ENCODE measurements around the gene AFDN. TPM values are rescaled to one million over a fixed set of nuclear protein-coding genes. Genes with fewer than 3 reads are reported as not detected.

AFDN gene
- total RNA-seq, 1 donor from 2014 or later: 162 TPM

GRCh38 chr6:167850782-167851181 is 24.1 kb downstream of the AFDN start:
- Histone ChIP-seq H3K4me1 (peaks cover 5% of the 10 kb centered on the region), H3K4me3 (no peak overlapping the region), H3K9me3 (no peaks in the 10 kb centered on the region), H3K27ac (no peak overlapping the region), H3K27me3 (no peaks in the 10 kb centered on the region), H3K36me3 (no peaks in the 10 kb centered on the region)
- intact Hi-C loops (cut with DNase I): no loop called here
- TF ChIP-seq CTCF (IDR thresholded peaks at IDR 0.05) (no peak), POLR2A (IDR thresholded peaks at IDR 0.05) (no peak), POLR2AphosphoS5 (IDR thresholded peaks at IDR 0.05; ENCODE audit: insufficient read depth in 1 of 2, low read depth in 1 of 2) (no peak)
- no peak for DNase-seq (ENCODE audit: extremely low spot score in 2 of 2)

- Histone ChIP-seq H3K4me3 (no peak overlapping the region), H3K27ac (no peak overlapping the region), H3K4me1 (peaks cover 12% of the 10 kb centered on the region), H3K36me3 (no peaks in the 10 kb centered on the region), H3K9me3 (no peaks in the 10 kb centered on the region), H3K27me3 (no peaks in the 10 kb centered on the region)
- no peak for DNase-seq (ENCODE audit: extremely low spot score in 2 of 2)
- TF ChIP-seq CTCF (IDR thresholded peaks at IDR 0.05) (no peak), POLR2AphosphoS5 (IDR thresholded peaks at IDR 0.05; ENCODE audit: insufficient read depth in 1 of 2, low read depth in 1 of 2) (no peak), POLR2A (IDR thresholded peaks at IDR 0.05) (no peak)
- intact Hi-C loops (cut with DNase I): no loop called here
Measured at GRCh38 chr6:167851370-167851952, 24.8 kb downstream of the AFDN start.

- Histone ChIP-seq H3K27me3 (no peaks in the 10 kb centered on the region), H3K36me3 (no peaks in the 10 kb centered on the region), H3K9me3 (no peaks in the 10 kb centered on the region), H3K4me3 (no peak overlapping the region), H3K4me1 (peaks cover 41% of the 10 kb centered on the region), H3K27ac (no peak overlapping the region)
- TF ChIP-seq CTCF (IDR thresholded peaks at IDR 0.05) (no peak), POLR2AphosphoS5 (IDR thresholded peaks at IDR 0.05; ENCODE audit: insufficient read depth in 1 of 2, low read depth in 1 of 2) (peak in 1 of 2 donors; percentile 26)
- DNase-seq (ENCODE audit: extremely low spot score in 2 of 2): no peak
- intact Hi-C loops (cut with DNase I): no loop called here
Measured at GRCh38 chr6:167855825-167856425, 29.2 kb downstream of the AFDN start.

GRCh38 chr6:167856474-167856873 is 29.8 kb downstream of the AFDN start:
- peaks cover 42% of the 10 kb centered on the region for H3K4me1 ChIP-seq
- no peak overlapping the region for H3K4me3 ChIP-seq
- H3K27me3 ChIP-seq: no peaks in the 10 kb centered on the region
- H3K36me3 ChIP-seq: no peaks in the 10 kb centered on the region
- DNase-seq (ENCODE audit: extremely low spot score in 2 of 2): no peak
- H3K27ac ChIP-seq: no peak overlapping the region
- H3K9me3 ChIP-seq: no peaks in the 10 kb centered on the region
- intact Hi-C loops (cut with DNase I): no loop called here
- no peak for TF ChIP-seq POLR2A (IDR thresholded peaks at IDR 0.05)
- TF ChIP-seq CTCF (IDR thresholded peaks at IDR 0.05): no peak
- no peak for TF ChIP-seq POLR2AphosphoS5 (IDR thresholded peaks at IDR 0.05; ENCODE audit: insufficient read depth in 1 of 2, low read depth in 1 of 2)

- Histone ChIP-seq H3K36me3 (no peaks in the 10 kb centered on the region), H3K27me3 (no peaks in the 10 kb centered on the region), H3K4me3 (no peak overlapping the region), H3K27ac (no peak overlapping the region), H3K9me3 (no peaks in the 10 kb centered on the region), H3K4me1 (peaks cover 42% of the 10 kb centered on the region)
- DNase-seq (ENCODE audit: extremely low spot score in 2 of 2): no peak
- TF ChIP-seq POLR2AphosphoS5 (IDR thresholded peaks at IDR 0.05; ENCODE audit: insufficient read depth in 1 of 2, low read depth in 1 of 2): no peak
- TF ChIP-seq CTCF (IDR thresholded peaks at IDR 0.05): no peak
- TF ChIP-seq POLR2A (IDR thresholded peaks at IDR 0.05): no peak
- intact Hi-C loops (cut with DNase I): no loop called here
Measured at GRCh38 chr6:167856999-167857660, 30.4 kb downstream of the AFDN start.

Data from vagina (tissue), 2 donors.